HEK293 (cell line): Measurements from ENCODE around the gene TIAM1.
A peak's percentile ranks its signal among the peaks of the same experiment; 100 is the strongest.

Source experiments
- CTCF ChIA-PET: fragments of 350-600 bp; formaldehyde crosslinking; extraction: SDS; loops from one replicate; lab custom pipeline; 2021; ENCODE audit warnings: antibody characterized with exemption; lab: Yijun Ruan, JAX
- POLR2A ChIA-PET: fragments of 300-600 bp; formaldehyde crosslinking; extraction: SDS; loops from one replicate; lab custom pipeline; 2020; ENCODE audit warnings: antibody characterized with exemption, inconsistent platforms; lab: Yijun Ruan, JAX
- H3K27ac ChIP-seq: fragments of 200-500 bp; sonication (Bioruptor generic); 2 replicates; pipeline ENCODE4 v1.5.1; 2014; ENCODE audit warnings: low read depth, low read length, control low read depth, inconsistent platforms; ENCODE audit errors: extremely low read depth
- H3K36me3 ChIP-seq, 2 experiments: fragments of 200-500 bp in 1 of 2; sonication (Bioruptor generic) in 1 of 2; 1 replicate in 1 of 2; 2 replicates in 1 of 2; pipeline ENCODE4 v1.5.1; 2014 to 2017; ENCODE audit warnings: inconsistent platforms in 2 of 2, low read length in 2 of 2; ENCODE audit not compliant: control insufficient read depth in 2 of 2, insufficient read depth in 1 of 2
- H3K4me1 ChIP-seq: fragments of 200-500 bp; sonication (Bioruptor generic); 2 replicates; pipeline ENCODE4 v1.5.1; 2014; ENCODE audit warnings: mild to moderate bottlenecking, low read length, inconsistent platforms; ENCODE audit not compliant: control insufficient read depth, insufficient read depth
- H3K4me3 ChIP-seq: 2 replicates; pipeline ENCODE4 v1.5.1; 2011; ENCODE audit warnings: low read depth, mild to moderate bottlenecking, control low read depth, low read length, moderate library complexity
- H3K9me3 ChIP-seq: fragments of 200-500 bp; sonication (Bioruptor generic); 2 replicates; pipeline ENCODE4 v1.5.1; 2014; ENCODE audit warnings: low read depth, low read length, inconsistent platforms; ENCODE audit not compliant: control insufficient read depth, insufficient read depth
- GLIS1 ChIP-seq: fragments of 450-650 bp; formaldehyde crosslinking; IDR thresholded peaks from 2 replicates; pipeline ENCODE4 v1.5.1; 2016; ENCODE audit warnings: missing biosample characterization, missing genetic modification characterization
- HOXC10 ChIP-seq: sonication (generic); formaldehyde crosslinking; IDR thresholded peaks from 2 replicates; pipeline ENCODE4 v1.8.1; 2023; ENCODE audit warnings: mild to moderate bottlenecking, missing genetic modification reagents
- HOXD13 ChIP-seq: sonication (generic); formaldehyde crosslinking; IDR thresholded peaks from 2 replicates; pipeline ENCODE4 v1.8.0; 2022; ENCODE audit warnings: missing genetic modification reagents, borderline replicate concordance
- KLF16 ChIP-seq: fragments of 450-650 bp; formaldehyde crosslinking; IDR thresholded peaks from 2 replicates; pipeline ENCODE4 v1.5.1; 2017; ENCODE audit warnings: missing biosample characterization, missing genetic modification characterization
- KLF7 ChIP-seq: fragments of 450-650 bp; formaldehyde crosslinking; IDR thresholded peaks from 2 replicates; pipeline ENCODE4 v1.5.1; 2016; ENCODE audit warnings: missing biosample characterization, missing genetic modification characterization, borderline replicate concordance
- OVOL3 ChIP-seq: fragments of 450-650 bp; formaldehyde crosslinking; IDR thresholded peaks from 2 replicates; pipeline ENCODE4 v1.5.1; 2016; ENCODE audit warnings: missing biosample characterization, missing genetic modification characterization
- SCRT1 ChIP-seq: fragments of 450-650 bp; formaldehyde crosslinking; IDR thresholded peaks from 2 replicates; pipeline ENCODE4 v1.5.1; 2016; ENCODE audit warnings: missing biosample characterization, missing genetic modification characterization, borderline replicate concordance
- SP7 ChIP-seq: fragments of 450-650 bp; formaldehyde crosslinking; IDR thresholded peaks from 2 replicates; pipeline ENCODE4 v1.5.1; 2016; ENCODE audit warnings: missing biosample characterization, missing genetic modification characterization
- ZNF140 ChIP-seq: fragments of 450-650 bp; formaldehyde crosslinking; IDR thresholded peaks from 2 replicates; pipeline ENCODE4 v1.5.1; 2016; ENCODE audit warnings: missing biosample characterization, missing genetic modification characterization
- ZNF19 ChIP-seq: fragments of 450-650 bp; formaldehyde crosslinking; IDR thresholded peaks from 2 replicates; pipeline ENCODE4; 2016; ENCODE audit warnings: missing biosample characterization, missing genetic modification characterization, low read depth
- ZNF223 ChIP-seq: fragments of 450-650 bp; formaldehyde crosslinking; IDR thresholded peaks from 2 replicates; pipeline ENCODE4 v1.5.1; 2016; ENCODE audit warnings: missing biosample characterization, missing genetic modification characterization
- ZNF433 ChIP-seq: fragments of 450-650 bp; formaldehyde crosslinking; IDR thresholded peaks from 2 replicates; pipeline ENCODE4 v1.5.1; 2016; ENCODE audit warnings: missing biosample characterization, missing genetic modification characterization, low read depth
- ZNF48 ChIP-seq: fragments of 450-650 bp; formaldehyde crosslinking; IDR thresholded peaks from 2 replicates; pipeline ENCODE4 v1.5.1; 2016; ENCODE audit warnings: missing biosample characterization, missing genetic modification characterization
- ZNF521 ChIP-seq: fragments of 450-650 bp; formaldehyde crosslinking; IDR thresholded peaks from 2 replicates; pipeline ENCODE4 v1.5.1; 2017; ENCODE audit warnings: missing biosample characterization, mild to moderate bottlenecking, missing genetic modification characterization
- ZNF629 ChIP-seq: fragments of 450-650 bp; formaldehyde crosslinking; IDR thresholded peaks from 2 replicates; pipeline ENCODE4 v1.5.1; 2017; ENCODE audit warnings: missing biosample characterization, missing genetic modification characterization
- ZNF654 ChIP-seq: fragments of 450-650 bp; formaldehyde crosslinking; IDR thresholded peaks from 2 replicates; pipeline ENCODE4 v1.5.1; 2016; ENCODE audit warnings: low read depth, missing biosample characterization, missing genetic modification characterization
- ZNF670 ChIP-seq: fragments of 450-650 bp; formaldehyde crosslinking; IDR thresholded peaks from 2 replicates; pipeline ENCODE4 v1.5.1; 2016; ENCODE audit warnings: missing biosample characterization, missing genetic modification characterization, low read depth
- ZNF701 ChIP-seq: fragments of 450-650 bp; formaldehyde crosslinking; IDR thresholded peaks from 2 replicates; pipeline ENCODE4 v1.5.1; 2016; ENCODE audit warnings: missing biosample characterization, missing genetic modification characterization
- ZNF768 ChIP-seq: fragments of 450-650 bp; formaldehyde crosslinking; IDR thresholded peaks from 2 replicates; pipeline ENCODE4 v1.5.1; 2018; ENCODE audit warnings: missing biosample characterization, mild to moderate bottlenecking, missing genetic modification characterization
- ZNF777 ChIP-seq: fragments of 450-650 bp; formaldehyde crosslinking; IDR thresholded peaks from 2 replicates; pipeline ENCODE4 v1.5.1; 2017; ENCODE audit warnings: missing biosample characterization, missing genetic modification characterization, borderline replicate concordance
- ZNF837 ChIP-seq: fragments of 450-650 bp; formaldehyde crosslinking; IDR thresholded peaks from 2 replicates; pipeline ENCODE4 v1.5.1; 2016; ENCODE audit warnings: missing biosample characterization, missing genetic modification characterization
- ZSCAN23 ChIP-seq: fragments of 450-650 bp; formaldehyde crosslinking; IDR thresholded peaks from 2 replicates; pipeline ENCODE4 v1.5.1; 2016; ENCODE audit warnings: missing biosample characterization, missing genetic modification characterization
- ZSCAN30 ChIP-seq: fragments of 450-650 bp; IDR thresholded peaks from 2 replicates; pipeline ENCODE4 v1.5.1; 2018; ENCODE audit warnings: missing biosample characterization, mild to moderate bottlenecking, missing genetic modification characterization, moderate library complexity
- TF ChIP-seq, protein P1 (sequence below): fragments of 450-650 bp; formaldehyde crosslinking; IDR thresholded peaks from 2 replicates; pipeline ENCODE4 v1.5.1; 2016; ENCODE audit warnings: missing biosample characterization, missing genetic modification characterization
- TF ChIP-seq, protein P2 (sequence below): fragments of 450-650 bp; IDR thresholded peaks from 2 replicates; pipeline ENCODE4 v1.5.1; 2018; ENCODE audit warnings: missing biosample characterization, mild to moderate bottlenecking, missing genetic modification characterization
- TF ChIP-seq, protein P3 (sequence below): fragments of 450-650 bp; formaldehyde crosslinking; IDR thresholded peaks from 2 replicates; pipeline ENCODE4 v1.5.1; 2016; ENCODE audit warnings: missing biosample characterization, missing genetic modification characterization
- TF ChIP-seq, protein P4 (sequence below): fragments of 450-650 bp; formaldehyde crosslinking; IDR thresholded peaks from 2 replicates; pipeline ENCODE4 v1.5.1; 2016; ENCODE audit warnings: missing biosample characterization, missing genetic modification characterization
- TF ChIP-seq, protein P5 (sequence below): fragments of 450-650 bp; formaldehyde crosslinking; IDR thresholded peaks from 2 replicates; pipeline ENCODE4 v1.5.1; 2016; ENCODE audit warnings: missing biosample characterization, missing genetic modification characterization
- TF ChIP-seq, protein P6 (sequence below): fragments of 450-650 bp; formaldehyde crosslinking; IDR thresholded peaks from 2 replicates; pipeline ENCODE4 v1.5.1; 2017; ENCODE audit warnings: missing biosample characterization, mild to moderate bottlenecking, missing genetic modification characterization, moderate library complexity

The TIAM1 gene

DNA sequence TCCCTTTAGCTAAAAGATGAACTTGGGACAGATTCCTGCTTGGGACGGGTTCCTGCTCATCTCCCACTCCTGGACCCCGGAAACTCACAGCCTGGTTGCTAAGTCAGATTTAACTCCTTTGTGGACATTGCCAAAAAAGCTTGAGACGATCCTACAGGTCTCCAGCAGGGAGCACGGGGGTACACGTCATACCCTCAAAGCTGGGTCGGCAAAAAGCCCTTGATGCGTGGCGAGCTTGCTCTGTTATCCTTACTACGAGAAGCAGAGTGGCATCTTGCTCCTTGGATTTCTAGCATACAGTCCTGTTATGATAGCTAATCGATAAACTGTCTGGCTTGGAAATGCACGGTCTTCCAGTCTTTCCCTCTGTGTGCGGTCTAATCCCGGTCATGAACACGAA is 244.9 kb downstream of the TIAM1 start (continued):
- TF ChIP-seq, protein P1, sequence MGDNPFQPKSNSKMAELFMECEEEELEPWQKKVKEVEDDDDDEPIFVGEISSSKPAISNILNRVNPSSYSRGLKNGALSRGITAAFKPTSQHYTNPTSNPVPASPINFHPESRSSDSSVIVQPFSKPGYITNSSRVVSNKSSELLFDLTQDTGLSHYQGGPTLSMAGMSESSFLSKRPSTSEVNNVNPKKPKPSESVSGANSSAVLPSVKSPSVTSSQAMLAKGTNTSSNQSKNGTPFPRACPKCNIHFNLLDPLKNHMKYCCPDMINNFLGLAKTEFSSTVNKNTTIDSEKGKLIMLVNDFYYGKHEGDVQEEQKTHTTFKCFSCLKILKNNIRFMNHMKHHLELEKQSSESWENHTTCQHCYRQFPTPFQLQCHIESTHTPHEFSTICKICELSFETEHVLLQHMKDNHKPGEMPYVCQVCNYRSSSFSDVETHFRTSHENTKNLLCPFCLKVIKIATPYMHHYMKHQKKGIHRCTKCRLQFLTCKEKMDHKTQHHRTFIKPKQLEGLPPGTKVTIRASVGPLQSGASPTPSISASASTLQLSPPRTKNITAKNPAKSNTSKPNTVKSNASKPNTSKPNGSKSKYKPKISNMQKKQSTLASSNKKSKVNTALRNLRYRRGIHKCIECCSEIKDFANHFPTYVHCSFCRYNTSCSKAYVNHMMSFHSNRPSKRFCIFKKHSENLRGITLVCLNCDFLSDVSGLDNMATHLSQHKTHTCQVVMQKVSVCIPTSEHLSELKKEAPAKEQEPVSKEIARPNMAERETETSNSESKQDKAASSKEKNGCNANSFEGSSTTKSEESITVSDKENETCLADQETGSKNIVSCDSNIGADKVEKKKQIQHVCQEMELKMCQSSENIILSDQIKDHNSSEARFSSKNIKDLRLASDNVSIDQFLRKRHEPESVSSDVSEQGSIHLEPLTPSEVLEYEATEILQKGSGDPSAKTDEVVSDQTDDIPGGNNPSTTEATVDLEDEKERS: no peak
- TF ChIP-seq ZNF19 (tag by site-specific recombination) (no peak), ZNF48 (no peak), ZNF521 (tag by site-specific recombination) (no peak), HOXD13 (CRISPR knock-in tag) (no peak), ZNF701 (tag by site-specific recombination) (no peak), ZSCAN23 (tag by site-specific recombination) (no peak), SCRT1 (tag by site-specific recombination) (no peak), ZNF140 (tag by site-specific recombination) (no peak), ZNF223 (tag by site-specific recombination) (no peak), KLF7 (tag by site-specific recombination) (no peak), ZSCAN30 (tag by site-specific recombination) (no peak)

DNA sequence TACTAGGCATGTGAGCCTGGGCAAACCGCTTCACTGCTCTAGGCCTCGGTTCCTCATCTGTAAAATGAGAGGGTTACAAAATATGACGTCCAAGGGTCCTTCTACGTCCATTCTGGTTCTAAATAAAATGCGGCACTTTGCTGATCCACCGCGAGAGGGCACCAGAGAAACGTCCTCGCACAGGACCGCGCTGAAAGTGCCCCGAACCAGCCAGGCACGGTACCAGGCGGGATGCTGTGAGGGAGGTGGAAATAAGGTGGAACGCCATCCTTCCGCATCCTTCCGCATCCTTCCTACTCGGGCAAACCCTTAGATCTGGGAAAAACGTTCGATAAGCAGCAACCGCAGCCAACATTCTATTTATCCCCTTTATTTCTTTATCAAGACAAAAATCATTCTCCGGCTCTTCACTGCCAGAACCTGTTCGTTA is 245.5 kb downstream of the TIAM1 start:
- no peaks in the 10 kb centered on the region for H3K36me3 ChIP-seq
- POLR2A ChIA-PET: no interaction called here
- no peak for TF ChIP-seq ZNF777 (tag by site-specific recombination)
- TF ChIP-seq, protein P2, sequence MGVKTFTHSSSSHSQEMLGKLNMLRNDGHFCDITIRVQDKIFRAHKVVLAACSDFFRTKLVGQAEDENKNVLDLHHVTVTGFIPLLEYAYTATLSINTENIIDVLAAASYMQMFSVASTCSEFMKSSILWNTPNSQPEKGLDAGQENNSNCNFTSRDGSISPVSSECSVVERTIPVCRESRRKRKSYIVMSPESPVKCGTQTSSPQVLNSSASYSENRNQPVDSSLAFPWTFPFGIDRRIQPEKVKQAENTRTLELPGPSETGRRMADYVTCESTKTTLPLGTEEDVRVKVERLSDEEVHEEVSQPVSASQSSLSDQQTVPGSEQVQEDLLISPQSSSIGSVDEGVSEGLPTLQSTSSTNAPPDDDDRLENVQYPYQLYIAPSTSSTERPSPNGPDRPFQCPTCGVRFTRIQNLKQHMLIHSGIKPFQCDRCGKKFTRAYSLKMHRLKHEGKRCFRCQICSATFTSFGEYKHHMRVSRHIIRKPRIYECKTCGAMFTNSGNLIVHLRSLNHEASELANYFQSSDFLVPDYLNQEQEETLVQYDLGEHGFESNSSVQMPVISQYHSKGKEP: no peak
- TF ChIP-seq ZNF768 (tag by site-specific recombination): 0 out of 2 replicates have a peak, but pooled peaks have one; percentile 11
- no peak for TF ChIP-seq OVOL3 (tag by site-specific recombination)
- TF ChIP-seq, protein P3, sequence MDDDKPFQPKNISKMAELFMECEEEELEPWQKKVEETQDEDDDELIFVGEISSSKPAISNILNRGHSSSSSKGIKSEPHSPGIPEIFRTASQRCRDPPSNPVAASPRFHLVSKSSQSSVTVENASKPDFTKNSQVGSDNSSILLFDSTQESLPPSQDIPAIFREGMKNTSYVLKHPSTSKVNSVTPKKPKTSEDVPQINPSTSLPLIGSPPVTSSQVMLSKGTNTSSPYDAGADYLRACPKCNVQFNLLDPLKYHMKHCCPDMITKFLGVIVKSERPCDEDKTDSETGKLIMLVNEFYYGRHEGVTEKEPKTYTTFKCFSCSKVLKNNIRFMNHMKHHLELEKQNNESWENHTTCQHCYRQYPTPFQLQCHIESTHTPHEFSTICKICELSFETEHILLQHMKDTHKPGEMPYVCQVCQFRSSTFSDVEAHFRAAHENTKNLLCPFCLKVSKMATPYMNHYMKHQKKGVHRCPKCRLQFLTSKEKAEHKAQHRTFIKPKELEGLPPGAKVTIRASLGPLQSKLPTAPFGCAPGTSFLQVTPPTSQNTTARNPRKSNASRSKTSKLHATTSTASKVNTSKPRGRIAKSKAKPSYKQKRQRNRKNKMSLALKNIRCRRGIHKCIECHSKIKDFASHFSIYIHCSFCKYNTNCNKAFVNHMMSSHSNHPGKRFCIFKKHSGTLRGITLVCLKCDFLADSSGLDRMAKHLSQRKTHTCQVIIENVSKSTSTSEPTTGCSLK (tag by site-specific recombination): no peak
- TF ChIP-seq ZNF654: peak; percentile 89
- peak; percentile 80 for TF ChIP-seq ZNF629
- 0 out of 2 replicates have a peak, but pooled peaks have one; percentile 31 for TF ChIP-seq SP7
- TF ChIP-seq GLIS1 (tag by site-specific recombination): 0 out of 2 replicates have a peak, but pooled peaks have one; percentile 5
- TF ChIP-seq ZNF433: no peak
- TF ChIP-seq, protein P4, sequence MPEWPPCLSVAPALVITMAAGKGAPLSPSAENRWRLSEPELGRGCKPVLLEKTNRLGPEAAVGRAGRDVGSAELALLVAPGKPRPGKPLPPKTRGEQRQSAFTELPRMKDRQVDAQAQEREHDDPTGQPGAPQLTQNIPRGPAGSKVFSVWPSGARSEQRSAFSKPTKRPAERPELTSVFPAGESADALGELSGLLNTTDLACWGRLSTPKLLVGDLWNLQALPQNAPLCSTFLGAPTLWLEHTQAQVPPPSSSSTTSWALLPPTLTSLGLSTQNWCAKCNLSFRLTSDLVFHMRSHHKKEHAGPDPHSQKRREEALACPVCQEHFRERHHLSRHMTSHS: no peak
- no peak for TF ChIP-seq KLF16 (tag by site-specific recombination)
- no peak for TF ChIP-seq HOXC10 (CRISPR knock-in tag)
- TF ChIP-seq ZNF670 (tag by site-specific recombination): no peak
- no peak for TF ChIP-seq ZNF837 (tag by site-specific recombination)
- TF ChIP-seq, protein P5, sequence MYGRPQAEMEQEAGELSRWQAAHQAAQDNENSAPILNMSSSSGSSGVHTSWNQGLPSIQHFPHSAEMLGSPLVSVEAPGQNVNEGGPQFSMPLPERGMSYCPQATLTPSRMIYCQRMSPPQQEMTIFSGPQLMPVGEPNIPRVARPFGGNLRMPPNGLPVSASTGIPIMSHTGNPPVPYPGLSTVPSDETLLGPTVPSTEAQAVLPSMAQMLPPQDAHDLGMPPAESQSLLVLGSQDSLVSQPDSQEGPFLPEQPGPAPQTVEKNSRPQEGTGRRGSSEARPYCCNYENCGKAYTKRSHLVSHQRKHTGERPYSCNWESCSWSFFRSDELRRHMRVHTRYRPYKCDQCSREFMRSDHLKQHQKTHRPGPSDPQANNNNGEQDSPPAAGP: no peak; the same call in 1 of the 2 replicates
- TF ChIP-seq, protein P6, sequence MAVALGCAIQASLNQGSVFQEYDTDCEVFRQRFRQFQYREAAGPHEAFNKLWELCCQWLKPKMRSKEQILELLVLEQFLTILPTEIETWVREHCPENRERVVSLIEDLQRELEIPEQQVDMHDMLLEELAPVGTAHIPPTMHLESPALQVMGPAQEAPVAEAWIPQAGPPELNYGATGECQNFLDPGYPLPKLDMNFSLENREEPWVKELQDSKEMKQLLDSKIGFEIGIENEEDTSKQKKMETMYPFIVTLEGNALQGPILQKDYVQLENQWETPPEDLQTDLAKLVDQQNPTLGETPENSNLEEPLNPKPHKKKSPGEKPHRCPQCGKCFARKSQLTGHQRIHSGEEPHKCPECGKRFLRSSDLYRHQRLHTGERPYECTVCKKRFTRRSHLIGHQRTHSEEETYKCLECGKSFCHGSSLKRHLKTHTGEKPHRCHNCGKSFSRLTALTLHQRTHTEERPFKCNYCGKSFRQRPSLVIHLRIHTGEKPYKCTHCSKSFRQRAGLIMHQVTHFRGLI (tag by site-specific recombination): no peak

More for the DNA sequence above, 245.5 kb downstream of the TIAM1 start:
- no peaks in the 10 kb centered on the region for H3K9me3 ChIP-seq
- CTCF ChIA-PET: interaction anchor here (0.6 to 8.3 kb wide), 23 partner anchors 9 to 702 kb away, joined by 3 to 94 read pairs (median 4); no protein-coding TSS in a partner anchor
- no peak overlapping the region for H3K4me3 ChIP-seq
- H3K4me1 ChIP-seq: no peaks in the 10 kb centered on the region
- H3K27ac ChIP-seq: no peak overlapping the region
